ENCODE results near the gene DRC1.

GRCh38 chr2:26486789-26487188, 85.1 kb downstream of the DRC1 start:
- TF ChIP-seq CTCF (conservative IDR thresholded peaks at IDR 0.05; ENCODE audit: low read depth, low read length) (no peak), EZH2 (IDR thresholded peaks at IDR 0.05; ENCODE audit: borderline replicate concordance, low read depth, low read length, poor library complexity, severe bottlenecking) (no peak)

Measured in A673 (cell line).